Dedifferentiated amniotic fluid mesenchymal stem cell (primary cell): ENCODE results near the gene FZD1.
"Not testable (repeated sequence)": the region's sequence is repeated elsewhere in the genome, so short reads cannot be mapped to it uniquely, and the experiment has no call there.

ENCODE experiments used
- DNase-seq: peaks from one replicate; pipeline ENCODE4 v3.0.0-alpha.2; 2016; ENCODE audit errors: extremely low spot score

Gene FZD1

GRCh38 chr7:91297939-91298338, 33.7 kb downstream of the FZD1 start:
- no peak for DNase-seq

GRCh38 chr7:91299952-91300775, 35.9 kb downstream of the FZD1 start:
- DNase-seq: no peak

GRCh38 chr7:91302794-91303193, 38.6 kb downstream of the FZD1 start:
- DNase-seq: no peak

- DNase-seq: no peak
These were observed 42.0 kb downstream of the FZD1 start for GRCh38 chr7:91306266-91306665.

- DNase-seq: no peak
These were observed 43.2 kb downstream of the FZD1 start for GRCh38 chr7:91307467-91307866.

GRCh38 chr7:91308191-91308590, 44.0 kb downstream of the FZD1 start:
- DNase-seq: not testable (repeated sequence)

- no peak for DNase-seq
These were observed 46.7 kb downstream of the FZD1 start for GRCh38 chr7:91310830-91311460.

GRCh38 chr7:91311839-91312238, 47.6 kb downstream of the FZD1 start:
- DNase-seq: no peak

GRCh38 chr7:91313113-91313512, 48.9 kb downstream of the FZD1 start:
- no peak for DNase-seq

- no peak for DNase-seq
These were observed 50.5 kb downstream of the FZD1 start for GRCh38 chr7:91314591-91315323.

GRCh38 chr7:91316426-91316825, 52.2 kb downstream of the FZD1 start:
- DNase-seq: no peak

GRCh38 chr7:91319351-91319750, 55.1 kb downstream of the FZD1 start:
- no peak for DNase-seq

- no peak for DNase-seq
These were observed 56.3 kb downstream of the FZD1 start for GRCh38 chr7:91320366-91321078.
